ENCODE measurements around the gene PACSIN2.
"Not testable (repeated sequence)": the region's sequence is repeated elsewhere in the genome, so short reads cannot be mapped to it uniquely, and the experiment has no call there.

The PACSIN2 gene

GRCh38 chr22:42955848-42956247, 59.1 kb downstream of the PACSIN2 start:
- H3K27ac ChIP-seq (ENCODE audit: low read depth, low read length) = no peak overlapping the region
- H3K9ac ChIP-seq (ENCODE audit: low read length) = no peak overlapping the region
- no peaks in the 10 kb centered on the region for H3K27me3 ChIP-seq (ENCODE audit: control insufficient read depth, insufficient read depth, low read length)

DNA sequence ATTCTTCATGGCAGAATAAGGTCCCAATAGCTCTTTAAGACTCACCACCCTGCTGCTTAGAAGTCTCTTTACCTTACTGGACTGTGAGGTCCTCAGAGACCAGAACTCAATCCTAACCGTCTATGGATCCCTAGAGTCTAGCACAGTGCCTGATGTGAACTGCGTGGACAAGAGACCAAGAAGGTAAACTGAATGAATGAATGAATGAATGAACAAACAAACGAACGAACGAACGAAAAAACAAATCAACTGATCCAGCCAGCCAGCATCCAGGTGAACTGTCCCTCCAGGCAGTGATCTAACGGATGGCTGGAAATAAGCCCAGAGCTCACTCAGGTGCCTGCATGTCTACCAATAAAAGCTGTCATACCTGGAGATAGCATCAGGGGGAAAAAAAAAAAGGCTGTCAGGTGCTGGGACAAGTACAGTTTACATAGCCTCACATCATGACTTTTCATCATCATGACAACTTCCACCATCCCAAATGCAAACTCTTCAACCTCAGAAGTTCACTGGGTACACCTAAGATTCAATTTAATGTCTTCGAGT, 59.8 kb downstream of the PACSIN2 start:
- H3K27me3 ChIP-seq (ENCODE audit: control insufficient read depth, insufficient read depth, low read length) = no peaks in the 10 kb centered on the region
- no peaks in the 10 kb centered on the region for H3K36me3 ChIP-seq (ENCODE audit: control insufficient read depth, insufficient read depth, low read length)
- H3K4me1 ChIP-seq (ENCODE audit: control insufficient read depth, insufficient read depth, low read length) = peaks cover 36% of the 10 kb centered on the region
- no peak overlapping the region for H3K4me3 ChIP-seq (ENCODE audit: low read depth, low read length)
- no peak overlapping the region for H3K9ac ChIP-seq (ENCODE audit: low read length)
- no peak overlapping the region for H3K27ac ChIP-seq (ENCODE audit: low read depth, low read length)
- no peaks in the 10 kb centered on the region for H3K9me3 ChIP-seq (ENCODE audit: control insufficient read depth, insufficient read depth, low read depth, low read length)

More at GRCh38 chr22:42955848-42956247, 59.1 kb downstream of the PACSIN2 start:
- Histone ChIP-seq H3K4me1 (ENCODE audit: control insufficient read depth, insufficient read depth, low read length) (peaks cover 39% of the 10 kb centered on the region), H3K4me3 (ENCODE audit: low read depth, low read length) (no peak overlapping the region), H3K9me3 (ENCODE audit: control insufficient read depth, insufficient read depth, low read depth, low read length) (no peaks in the 10 kb centered on the region), H3K36me3 (ENCODE audit: control insufficient read depth, insufficient read depth, low read length) (no peaks in the 10 kb centered on the region)

DNA sequence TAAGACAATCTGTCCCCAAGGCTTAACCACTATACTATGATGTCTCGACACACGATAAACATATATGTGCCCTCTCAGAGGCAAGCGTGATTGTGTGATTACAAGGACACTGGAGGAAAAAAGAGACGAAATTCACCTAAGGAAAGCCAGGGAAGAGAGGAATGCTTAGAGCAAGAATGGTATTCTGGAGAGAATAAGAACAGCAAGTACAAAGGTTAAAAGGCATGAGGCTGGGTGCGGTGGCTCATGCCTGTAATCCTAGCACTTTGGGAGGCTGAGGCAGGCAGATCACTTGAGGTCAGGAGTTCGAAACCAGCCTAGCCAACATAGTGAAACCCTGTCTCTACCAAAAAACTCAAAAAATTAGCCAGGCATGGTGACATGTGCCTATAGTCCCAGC, 61.2 kb downstream of the PACSIN2 start:
- H3K36me3 ChIP-seq (ENCODE audit: control insufficient read depth, insufficient read depth, low read length); H3K27me3 ChIP-seq (ENCODE audit: control insufficient read depth, insufficient read depth, low read length); H3K9ac ChIP-seq (ENCODE audit: low read length); H3K9me3 ChIP-seq (ENCODE audit: control insufficient read depth, insufficient read depth, low read depth, low read length); H3K27ac ChIP-seq (ENCODE audit: low read depth, low read length); H3K4me3 ChIP-seq (ENCODE audit: low read depth, low read length): not testable (repeated sequence)
- peaks cover 28% of the 10 kb centered on the region for H3K4me1 ChIP-seq (ENCODE audit: control insufficient read depth, insufficient read depth, low read length)

DNA sequence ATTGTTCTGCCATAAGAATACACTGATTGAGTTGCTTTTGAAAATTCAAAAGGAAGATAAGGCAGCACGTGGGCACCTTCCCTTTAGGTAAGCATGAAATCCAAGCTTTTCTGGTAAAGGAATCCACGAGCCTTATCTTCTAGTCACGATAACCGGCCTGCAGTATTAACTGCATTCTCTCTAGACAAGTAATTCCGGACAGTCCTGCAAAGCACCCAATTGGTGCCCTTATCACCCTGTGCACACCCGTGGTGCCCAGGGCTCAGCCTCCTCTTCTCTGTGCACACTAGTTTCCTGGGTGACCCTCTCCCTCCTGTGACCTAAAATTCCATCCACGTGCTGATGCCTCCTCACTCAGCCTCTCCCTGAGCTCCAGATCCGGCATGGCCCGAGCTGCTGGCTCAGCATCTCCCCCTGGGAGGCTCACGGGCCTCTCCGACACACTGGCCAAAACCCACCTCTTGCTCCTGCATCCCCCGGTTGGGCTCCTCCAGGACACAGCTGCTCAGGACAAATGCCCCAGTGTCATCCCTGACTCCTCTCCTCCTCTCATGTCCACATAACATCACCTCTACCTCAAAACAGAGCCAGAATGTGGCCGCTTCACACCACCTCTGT, 63.7 kb downstream of the PACSIN2 start:
- Histone ChIP-seq H3K9me3 (ENCODE audit: control insufficient read depth, insufficient read depth, low read depth, low read length) (no peaks in the 10 kb centered on the region), H3K4me1 (ENCODE audit: control insufficient read depth, insufficient read depth, low read length) (peaks cover 45% of the 10 kb centered on the region), H3K27ac (ENCODE audit: low read depth, low read length) (no peak overlapping the region), H3K9ac (ENCODE audit: low read length) (no peak overlapping the region), H3K27me3 (ENCODE audit: control insufficient read depth, insufficient read depth, low read length) (no peaks in the 10 kb centered on the region), H3K36me3 (ENCODE audit: control insufficient read depth, insufficient read depth, low read length) (0 out of 2 replicates have a peak, but pooled peaks cover 3% of the 10 kb centered on the region), H3K4me3 (ENCODE audit: low read depth, low read length) (no peak overlapping the region)

DNA sequence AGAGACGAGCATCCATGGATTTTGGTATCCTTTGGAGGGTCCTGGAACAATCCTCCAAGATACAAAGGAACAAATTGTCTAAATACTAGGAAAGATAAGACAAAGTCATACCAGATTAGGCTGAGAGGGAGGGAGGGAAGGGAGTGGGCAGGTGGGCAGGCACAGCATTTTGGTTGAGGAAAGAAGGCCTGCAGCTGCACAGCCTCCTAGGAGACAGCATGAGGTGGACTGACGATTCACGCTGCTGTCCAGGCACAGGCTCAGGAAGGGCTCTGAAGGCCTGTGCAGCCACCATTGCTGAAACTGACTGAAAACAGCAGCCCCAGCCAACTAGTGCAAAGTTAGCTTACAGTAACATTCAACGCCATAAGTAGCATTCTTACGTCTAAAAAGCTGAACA, 64.7 kb downstream of the PACSIN2 start:
- Histone ChIP-seq H3K27me3 (ENCODE audit: control insufficient read depth, insufficient read depth, low read length) (no peaks in the 10 kb centered on the region), H3K27ac (ENCODE audit: low read depth, low read length) (no peak overlapping the region), H3K9ac (ENCODE audit: low read length) (no peak overlapping the region), H3K36me3 (ENCODE audit: control insufficient read depth, insufficient read depth, low read length) (0 out of 2 replicates have a peak, but pooled peaks cover 3% of the 10 kb centered on the region), H3K4me1 (ENCODE audit: control insufficient read depth, insufficient read depth, low read length) (peaks cover 55% of the 10 kb centered on the region), H3K4me3 (ENCODE audit: low read depth, low read length) (no peak overlapping the region), H3K9me3 (ENCODE audit: control insufficient read depth, insufficient read depth, low read depth, low read length) (no peaks in the 10 kb centered on the region)

GRCh38 chr22:42949159-42949558, 65.8 kb downstream of the PACSIN2 start:
- Histone ChIP-seq H3K4me3 (ENCODE audit: low read depth, low read length) (no peak overlapping the region), H3K4me1 (ENCODE audit: control insufficient read depth, insufficient read depth, low read length) (peaks cover 57% of the 10 kb centered on the region), H3K9ac (ENCODE audit: low read length) (no peak overlapping the region), H3K27ac (ENCODE audit: low read depth, low read length) (no peak overlapping the region), H3K27me3 (ENCODE audit: control insufficient read depth, insufficient read depth, low read length) (no peaks in the 10 kb centered on the region), H3K9me3 (ENCODE audit: control insufficient read depth, insufficient read depth, low read depth, low read length) (no peaks in the 10 kb centered on the region), H3K36me3 (ENCODE audit: control insufficient read depth, insufficient read depth, low read length) (0 out of 2 replicates have a peak, but pooled peaks cover 3% of the 10 kb centered on the region)

DNA sequence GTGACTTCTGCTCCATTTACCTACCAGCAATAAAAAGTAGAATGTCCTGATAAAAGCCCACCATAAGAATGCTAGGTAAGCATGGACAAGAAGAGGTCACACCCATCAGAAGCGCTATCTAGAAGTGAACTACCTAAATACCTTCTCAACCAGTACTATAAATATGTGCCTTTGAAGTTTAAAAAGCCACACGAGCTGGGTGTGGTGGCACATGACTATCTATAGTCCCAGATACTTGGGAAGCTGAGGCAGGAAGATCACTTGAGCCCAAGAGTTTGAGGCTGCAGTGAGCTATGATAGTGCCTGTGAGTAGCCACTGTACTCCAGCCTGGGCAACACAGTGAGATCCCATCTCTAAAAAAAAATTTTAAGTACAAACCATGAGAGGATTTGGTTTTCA, 66.7 kb downstream of the PACSIN2 start:
- Histone ChIP-seq H3K9me3 (ENCODE audit: control insufficient read depth, insufficient read depth, low read depth, low read length) (no peaks in the 10 kb centered on the region), H3K9ac (ENCODE audit: low read length) (no peak overlapping the region), H3K27ac (ENCODE audit: low read depth, low read length) (no peak overlapping the region), H3K4me3 (ENCODE audit: low read depth, low read length) (no peak overlapping the region), H3K27me3 (ENCODE audit: control insufficient read depth, insufficient read depth, low read length) (no peaks in the 10 kb centered on the region), H3K36me3 (ENCODE audit: control insufficient read depth, insufficient read depth, low read length) (0 out of 2 replicates have a peak, but pooled peaks cover 3% of the 10 kb centered on the region), H3K4me1 (ENCODE audit: control insufficient read depth, insufficient read depth, low read length) (peaks cover 52% of the 10 kb centered on the region)

- Histone ChIP-seq H3K27ac (ENCODE audit: low read depth, low read length) (no peak overlapping the region), H3K27me3 (ENCODE audit: control insufficient read depth, insufficient read depth, low read length) (no peaks in the 10 kb centered on the region)
These were observed 67.5 kb downstream of the PACSIN2 start for GRCh38 chr22:42947211-42947990.

GRCh38 chr22:42946546-42947198, 68.3 kb downstream of the PACSIN2 start:
- no peak overlapping the region for H3K9ac ChIP-seq (ENCODE audit: low read length)
- 0 out of 2 replicates have a peak, but pooled peaks cover 3% of the 10 kb centered on the region for H3K36me3 ChIP-seq (ENCODE audit: control insufficient read depth, insufficient read depth, low read length)
- H3K4me1 ChIP-seq (ENCODE audit: control insufficient read depth, insufficient read depth, low read length) = peaks cover 49% of the 10 kb centered on the region

More at GRCh38 chr22:42947211-42947990, 67.5 kb downstream of the PACSIN2 start:
- 0 out of 2 replicates have a peak, but pooled peaks cover 3% of the 10 kb centered on the region for H3K36me3 ChIP-seq (ENCODE audit: control insufficient read depth, insufficient read depth, low read length)
- H3K9ac ChIP-seq (ENCODE audit: low read length) = peak overlapping the region; percentile 34
- peaks cover 52% of the 10 kb centered on the region for H3K4me1 ChIP-seq (ENCODE audit: control insufficient read depth, insufficient read depth, low read length)
- H3K9me3 ChIP-seq (ENCODE audit: control insufficient read depth, insufficient read depth, low read depth, low read length) = no peaks in the 10 kb centered on the region
- H3K4me3 ChIP-seq (ENCODE audit: low read depth, low read length) = no peak overlapping the region

GRCh38 chr22:42945736-42946135, 69.2 kb downstream of the PACSIN2 start:
- H3K4me1 ChIP-seq (ENCODE audit: control insufficient read depth, insufficient read depth, low read length) = peaks cover 43% of the 10 kb centered on the region
- 0 out of 2 replicates have a peak, but pooled peaks cover 3% of the 10 kb centered on the region for H3K36me3 ChIP-seq (ENCODE audit: control insufficient read depth, insufficient read depth, low read length)
- no peak overlapping the region for H3K27ac ChIP-seq (ENCODE audit: low read depth, low read length)
- no peaks in the 10 kb centered on the region for H3K9me3 ChIP-seq (ENCODE audit: control insufficient read depth, insufficient read depth, low read depth, low read length)
- no peaks in the 10 kb centered on the region for H3K27me3 ChIP-seq (ENCODE audit: control insufficient read depth, insufficient read depth, low read length)
- no peak overlapping the region for H3K4me3 ChIP-seq (ENCODE audit: low read depth, low read length)
- no peak overlapping the region for H3K9ac ChIP-seq (ENCODE audit: low read length)

More at GRCh38 chr22:42946546-42947198, 68.3 kb downstream of the PACSIN2 start:
- Histone ChIP-seq H3K4me3 (ENCODE audit: low read depth, low read length) (no peak overlapping the region), H3K27me3 (ENCODE audit: control insufficient read depth, insufficient read depth, low read length) (no peaks in the 10 kb centered on the region), H3K9me3 (ENCODE audit: control insufficient read depth, insufficient read depth, low read depth, low read length) (no peaks in the 10 kb centered on the region), H3K27ac (ENCODE audit: low read depth, low read length) (no peak overlapping the region)

Measured in HUES6 (cell line).